Fibroblast of the aortic adventitia (primary cell): Measurements from ENCODE around the gene PC. TPM values are rescaled to one million over a fixed set of nuclear protein-coding genes. Genes with fewer than 3 reads are reported as not detected.

Experiments used
- DNase-seq: peaks from one replicate; pipeline ENCODE4 v3.0.0-alpha.2; 2010; ENCODE audit warnings: low read depth
- H3K4me3 ChIP-seq: 2 replicates; pipeline ENCODE4 v1.5.1; 2011; ENCODE audit warnings: low read depth, mild to moderate bottlenecking, control low read depth, low read length, moderate library complexity
- total RNA-seq: library from RNA; depleted of rRNA; stranded (reverse); fragments of >200 nt; gene quantifications from 2 replicates; pipeline ENCODE4 v1.2.3, GENCODE V29; 2012; ENCODE audit warnings: low replicate concordance
- TF ChIP-seq, protein P1 (sequence below): IDR thresholded peaks from 2 replicates; pipeline ENCODE4 v1.5.1; 2011; ENCODE audit warnings: mild to moderate bottlenecking, low read length, control low read depth, inconsistent platforms; ENCODE audit not compliant: insufficient read depth

The PC gene
- total RNA-seq, 1 donor = 12.7 TPM

DNA sequence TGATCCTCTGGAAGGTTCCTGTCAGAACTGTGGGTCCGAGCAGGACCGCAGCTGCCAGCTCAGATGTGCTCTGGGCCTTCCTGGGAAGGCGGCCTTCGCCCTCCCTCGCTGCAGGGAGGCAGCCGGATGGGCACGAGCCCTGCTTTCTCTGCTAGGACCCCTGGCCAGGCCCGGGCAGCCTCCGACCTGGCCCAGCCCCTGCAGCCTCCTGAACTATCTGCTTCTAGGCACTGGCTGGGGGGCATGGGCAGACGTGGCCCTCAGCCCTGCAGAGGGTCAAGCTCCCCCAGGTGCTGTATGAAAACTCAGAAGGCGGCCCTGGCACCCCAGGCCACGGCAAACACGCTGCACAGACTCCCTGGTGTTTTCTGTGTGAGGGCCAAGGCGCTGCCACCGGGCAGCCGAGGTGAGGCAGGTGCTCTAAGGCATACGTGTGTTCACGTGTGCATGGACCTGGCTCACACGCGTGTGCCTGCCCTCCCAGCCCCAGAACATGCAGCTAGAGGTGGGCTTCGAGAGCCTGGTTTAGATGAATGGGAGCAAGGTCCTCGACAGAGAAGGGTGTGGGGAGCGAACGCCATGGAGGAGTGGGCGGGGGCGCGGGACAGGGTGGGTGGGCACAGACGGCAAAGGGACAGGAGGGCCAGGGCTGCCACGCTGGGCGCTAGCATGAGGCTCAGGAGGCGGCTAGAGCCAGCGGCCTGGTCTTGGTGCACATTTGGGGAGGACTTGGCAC lies 97.0 kb downstream of the PC start:
- TF ChIP-seq, protein P1, sequence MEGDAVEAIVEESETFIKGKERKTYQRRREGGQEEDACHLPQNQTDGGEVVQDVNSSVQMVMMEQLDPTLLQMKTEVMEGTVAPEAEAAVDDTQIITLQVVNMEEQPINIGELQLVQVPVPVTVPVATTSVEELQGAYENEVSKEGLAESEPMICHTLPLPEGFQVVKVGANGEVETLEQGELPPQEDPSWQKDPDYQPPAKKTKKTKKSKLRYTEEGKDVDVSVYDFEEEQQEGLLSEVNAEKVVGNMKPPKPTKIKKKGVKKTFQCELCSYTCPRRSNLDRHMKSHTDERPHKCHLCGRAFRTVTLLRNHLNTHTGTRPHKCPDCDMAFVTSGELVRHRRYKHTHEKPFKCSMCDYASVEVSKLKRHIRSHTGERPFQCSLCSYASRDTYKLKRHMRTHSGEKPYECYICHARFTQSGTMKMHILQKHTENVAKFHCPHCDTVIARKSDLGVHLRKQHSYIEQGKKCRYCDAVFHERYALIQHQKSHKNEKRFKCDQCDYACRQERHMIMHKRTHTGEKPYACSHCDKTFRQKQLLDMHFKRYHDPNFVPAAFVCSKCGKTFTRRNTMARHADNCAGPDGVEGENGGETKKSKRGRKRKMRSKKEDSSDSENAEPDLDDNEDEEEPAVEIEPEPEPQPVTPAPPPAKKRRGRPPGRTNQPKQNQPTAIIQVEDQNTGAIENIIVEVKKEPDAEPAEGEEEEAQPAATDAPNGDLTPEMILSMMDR = no peak
- H3K4me3 ChIP-seq = no peak overlapping the region
- DNase-seq = no peak

DNA sequence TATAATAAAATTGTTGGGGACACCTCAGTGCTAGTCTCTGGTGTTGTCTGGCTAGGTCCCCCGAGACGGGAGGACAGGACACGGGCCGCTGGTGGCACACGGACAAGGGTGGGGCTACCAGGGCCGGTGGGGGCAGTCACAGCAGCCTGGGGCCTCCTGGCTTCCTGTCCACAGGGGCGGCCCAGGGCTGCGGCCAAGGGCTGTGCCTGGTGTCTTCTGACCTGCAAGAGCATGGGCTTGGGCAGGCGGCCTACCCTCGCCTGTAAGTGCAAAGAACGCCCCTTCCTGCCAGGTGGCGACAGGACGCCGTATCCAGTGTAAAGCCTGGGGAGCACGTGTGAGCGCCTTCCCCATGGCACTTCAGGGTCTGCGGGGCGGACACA lies 97.7 kb downstream of the PC start:
- TF ChIP-seq, protein P1 = no peak
- no peak for DNase-seq
- no peak overlapping the region for H3K4me3 ChIP-seq

DNA sequence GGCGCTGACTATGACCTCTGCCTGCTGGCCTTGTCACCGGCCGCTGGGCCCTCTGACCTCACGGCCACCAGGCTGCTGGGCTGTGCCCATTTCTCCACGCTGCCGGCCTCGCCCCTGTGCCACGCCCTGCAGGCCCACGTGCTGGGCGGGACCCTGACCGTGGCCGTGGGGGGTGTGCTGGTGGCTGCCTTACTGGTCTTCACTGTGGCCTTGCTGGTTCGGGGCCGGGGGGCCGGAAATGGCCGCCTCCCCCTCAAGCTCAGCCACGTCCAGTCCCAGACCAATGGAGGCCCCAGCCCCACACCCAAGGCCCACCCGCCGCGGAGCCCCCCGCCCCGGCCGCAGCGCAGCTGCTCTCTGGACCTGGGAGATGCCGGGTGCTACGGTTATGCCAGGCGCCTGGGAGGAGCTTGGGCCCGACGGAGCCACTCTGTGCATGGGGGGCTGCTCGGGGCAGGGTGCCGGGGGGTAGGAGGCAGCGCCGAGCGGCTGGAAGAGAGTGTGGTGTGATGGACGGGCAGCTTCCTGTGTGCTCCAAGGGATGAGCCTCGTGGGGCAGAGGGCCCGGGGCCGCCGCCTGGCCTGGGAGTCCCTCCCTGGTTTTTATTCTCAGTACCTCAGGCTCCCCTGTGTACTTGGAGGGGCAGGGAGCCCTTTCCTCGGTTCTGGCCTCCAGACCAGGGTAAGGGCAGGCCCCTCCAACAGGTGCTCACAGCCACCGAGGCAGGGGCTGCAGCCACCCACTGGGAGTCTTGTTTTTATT lies 98.3 kb downstream of the PC start:
- no peak overlapping the region for H3K4me3 ChIP-seq
- DNase-seq = no peak
- TF ChIP-seq, protein P1 = no peak

DNA sequence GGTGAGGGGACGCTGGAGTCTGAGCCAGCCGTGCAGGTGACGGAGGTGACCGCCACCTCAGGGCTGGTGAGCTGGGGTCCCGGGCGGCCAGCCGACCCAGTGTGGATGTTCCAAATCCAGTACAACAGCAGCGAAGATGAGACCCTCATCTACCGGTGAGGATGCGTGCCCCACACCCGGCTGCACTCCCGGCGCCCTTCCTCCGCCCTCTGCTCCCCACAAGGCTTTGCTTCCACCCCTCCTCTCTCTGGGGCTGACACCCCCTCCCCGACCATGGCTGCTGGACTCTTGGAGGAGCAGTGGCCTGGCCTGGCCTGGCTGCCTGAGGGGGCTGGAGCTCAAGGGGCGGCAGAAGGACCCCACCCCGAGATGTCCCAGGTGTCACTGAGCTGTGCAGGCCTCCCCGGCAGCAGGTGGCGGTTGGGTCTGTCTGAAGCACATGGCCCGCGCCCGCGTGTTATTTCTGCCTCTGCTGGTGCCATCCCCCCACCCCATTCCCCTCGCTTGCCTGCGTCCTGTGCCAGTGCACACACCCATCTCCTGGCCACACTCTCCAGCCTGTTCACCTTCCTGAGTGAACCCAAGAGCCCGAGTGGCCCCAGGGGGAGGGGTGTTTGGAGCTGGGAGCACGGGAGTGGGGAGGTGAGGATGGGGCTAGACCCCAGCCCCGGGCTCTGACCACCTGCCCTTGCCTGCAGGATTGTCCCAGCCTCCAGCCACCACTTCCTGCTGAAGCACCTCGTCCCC lies 99.1 kb downstream of the PC start:
- no peak for DNase-seq
- no peak overlapping the region for H3K4me3 ChIP-seq
- TF ChIP-seq, protein P1 = no peak

DNA sequence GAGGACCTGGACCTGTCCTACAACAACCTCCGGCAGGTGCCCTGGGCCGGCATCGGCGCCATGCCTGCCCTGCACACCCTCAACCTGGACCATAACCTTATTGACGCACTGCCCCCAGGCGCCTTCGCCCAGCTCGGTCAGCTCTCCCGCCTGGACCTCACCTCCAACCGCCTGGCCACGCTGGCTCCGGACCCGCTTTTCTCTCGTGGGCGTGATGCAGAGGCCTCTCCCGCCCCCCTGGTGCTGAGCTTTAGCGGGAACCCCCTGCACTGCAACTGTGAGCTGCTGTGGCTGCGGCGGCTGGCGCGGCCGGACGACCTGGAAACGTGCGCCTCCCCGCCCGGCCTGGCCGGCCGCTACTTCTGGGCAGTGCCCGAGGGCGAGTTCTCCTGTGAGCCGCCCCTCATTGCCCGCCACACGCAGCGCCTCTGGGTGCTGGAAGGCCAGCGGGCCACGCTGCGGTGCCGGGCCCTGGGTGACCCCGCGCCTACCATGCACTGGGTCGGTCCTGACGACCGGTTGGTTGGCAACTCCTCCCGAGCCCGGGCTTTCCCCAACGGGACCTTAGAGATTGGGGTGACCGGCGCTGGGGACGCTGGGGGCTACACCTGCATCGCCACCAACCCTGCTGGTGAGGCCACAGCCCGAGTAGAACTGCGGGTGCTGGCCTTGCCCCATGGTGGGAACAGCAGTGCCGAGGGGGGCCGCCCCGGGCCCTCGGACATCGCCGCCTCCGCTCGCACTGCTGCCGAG lies 99.8 kb downstream of the PC start:
- TF ChIP-seq, protein P1 = no peak
- DNase-seq = no peak
- H3K4me3 ChIP-seq = no peak overlapping the region

DNA sequence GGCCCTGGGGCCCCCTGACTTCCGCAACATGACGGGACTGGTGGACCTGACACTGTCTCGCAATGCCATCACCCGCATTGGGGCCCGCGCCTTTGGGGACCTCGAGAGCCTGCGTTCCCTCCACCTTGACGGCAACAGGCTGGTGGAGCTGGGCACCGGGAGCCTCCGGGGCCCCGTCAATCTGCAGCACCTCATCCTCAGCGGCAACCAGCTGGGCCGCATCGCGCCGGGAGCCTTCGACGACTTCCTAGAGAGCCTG lies 100.3 kb downstream of the PC start:
- DNase-seq = no peak
- TF ChIP-seq, protein P1 = no peak
- H3K4me3 ChIP-seq = no peak overlapping the region
